TTC549 (cell line): ENCODE data around the gene KRTAP19-3.
"Not testable (repeated sequence)": the region's sequence is repeated elsewhere in the genome, so short reads cannot be mapped to it uniquely, and the experiment has no call there.

Source experiments
- FAIRE-seq: peaks from 2 replicates; lab custom pipeline; 2012; peaks lifted over from hg19 to GRCh38; lab: Jason Lieb, UNC

KRTAP19-3 gene

GRCh38 chr21:30491963-30492428 lies at the start of gene KRTAP19-3:
Gene KRTAP19-3, minus strand, starts transcription at chr21:30492013. Its CDS starts 56 bp downstream, at chr21:30491957.
- no peak for FAIRE-seq

GRCh38 chr21:30518876-30519275 lies 27.1 kb upstream of the KRTAP19-3 start:
- no peak for FAIRE-seq

- no peak for FAIRE-seq
Observed at GRCh38 chr21:30515681-30516080, 23.9 kb upstream of the KRTAP19-3 start.

GRCh38 chr21:30505621-30506205 lies 13.9 kb upstream of the KRTAP19-3 start:
- not testable (repeated sequence) for FAIRE-seq

- no peak for FAIRE-seq
Observed at GRCh38 chr21:30502041-30502440, 10.2 kb upstream of the KRTAP19-3 start, which contains the start of gene KRTAP19-5. Gene KRTAP19-5, minus strand, starts transcription at chr21:30502141. Its CDS starts 51 bp downstream, at chr21:30502090.

GRCh38 chr21:30497065-30497464 lies 5.3 kb upstream of the KRTAP19-3 start, which contains the start of gene KRTAP19-4:
Gene KRTAP19-4, minus strand, starts transcription at chr21:30497165. Its CDS starts 55 bp downstream, at chr21:30497110.
- no peak for FAIRE-seq

- FAIRE-seq: no peak
Observed at GRCh38 chr21:30487336-30487735, 4.5 kb downstream of the KRTAP19-3 start, which contains the start of gene KRTAP19-2. Gene KRTAP19-2, minus strand, starts transcription at chr21:30487436. Its CDS starts 88 bp downstream, at chr21:30487348.

- FAIRE-seq: no peak
Observed at GRCh38 chr21:30486180-30486579, 5.6 kb downstream of the KRTAP19-3 start.

GRCh38 chr21:30482130-30482529 lies 9.7 kb downstream of the KRTAP19-3 start:
- FAIRE-seq: no peak

GRCh38 chr21:30480145-30480544 lies 11.7 kb downstream of the KRTAP19-3 start, which contains the start of gene KRTAP19-1:
Gene KRTAP19-1, minus strand, starts transcription at chr21:30480367. Its CDS starts 50 bp downstream, at chr21:30480317.
- FAIRE-seq: no peak

GRCh38 chr21:30479259-30479658 lies 12.6 kb downstream of the KRTAP19-3 start:
- FAIRE-seq: no peak

- FAIRE-seq: no peak
Observed at GRCh38 chr21:30478004-30478403, 13.8 kb downstream of the KRTAP19-3 start.

GRCh38 chr21:30468900-30469714 lies 22.7 kb downstream of the KRTAP19-3 start:
- no peak for FAIRE-seq

- FAIRE-seq: no peak
Observed at GRCh38 chr21:30463713-30464112, 28.1 kb downstream of the KRTAP19-3 start.

GRCh38 chr21:30448514-30448913 lies 43.3 kb downstream of the KRTAP19-3 start:
- no peak for FAIRE-seq

GRCh38 chr21:30447056-30447455 lies 44.8 kb downstream of the KRTAP19-3 start:
- no peak for FAIRE-seq

- no peak for FAIRE-seq
Observed at GRCh38 chr21:30444204-30444603, 47.6 kb downstream of the KRTAP19-3 start.

- no peak for FAIRE-seq
Observed at GRCh38 chr21:30443226-30443625, 48.6 kb downstream of the KRTAP19-3 start.
